Calu3 (cell line): Measurements from ENCODE around the gene SNRNP25. TPM values are rescaled to one million over a fixed set of nuclear protein-coding genes. Genes with fewer than 3 reads are reported as not detected.

Source experiments
- BruUV-seq: library from RNA; stranded (reverse); fragments of 400-500 nt; replicated peaks from 2 replicates; lab custom pipeline; 2021; lab: Mats Ljungman, UMichigan
- CTCF ChIA-PET: fragments of 300-600 bp; sonication (Branson Sonifier 250); formaldehyde crosslinking; loops from one replicate; lab custom pipeline; 2022; ENCODE audit warnings: antibody characterized with exemption; lab: Charles Lee
- DNase-seq: peaks from one replicate; pipeline ENCODE4 v3.0.0; 2022
- H3K27ac Mint-ChIP-seq: one replicate; pipeline ENCODE4 v1.8.0; 2022; ENCODE audit warnings: mixed read lengths; ENCODE audit not compliant: unreplicated experiment
- H3K27me3 Mint-ChIP-seq: one replicate; pipeline ENCODE4 v1.8.0; 2022; ENCODE audit warnings: mixed read lengths; ENCODE audit not compliant: unreplicated experiment
- H3K36me3 Mint-ChIP-seq: one replicate; pipeline ENCODE4 v1.8.0; 2022; ENCODE audit warnings: mild to moderate bottlenecking, moderate library complexity, mixed read lengths; ENCODE audit not compliant: insufficient read depth, unreplicated experiment
- H3K4me1 Mint-ChIP-seq: one replicate; pipeline ENCODE4 v1.8.0; 2022; ENCODE audit warnings: mild to moderate bottlenecking, low read depth, mixed read lengths; ENCODE audit not compliant: unreplicated experiment
- H3K4me3 Mint-ChIP-seq: one replicate; pipeline ENCODE4 v1.8.0; 2022; ENCODE audit warnings: mild to moderate bottlenecking, low read depth, moderate library complexity, mixed read lengths; ENCODE audit not compliant: unreplicated experiment
- H3K9me3 Mint-ChIP-seq: one replicate; pipeline ENCODE4 v1.8.0; 2022; ENCODE audit warnings: low read depth, mixed read lengths; ENCODE audit not compliant: unreplicated experiment
- CTCF ChIP-seq: fragments of 200-600 bp; IDR thresholded peaks from one replicate; pipeline ENCODE4 v1.8.0; 2022; ENCODE audit warnings: antibody characterized with exemption; ENCODE audit not compliant: unreplicated experiment
- intact Hi-C: fragments of 100-400 bp; cut with micrococcal nuclease; formaldehyde crosslinking; loops from one replicate; pipeline ENCODE4 v1.10.0; 2022; ENCODE audit not compliant: unreplicated experiment
- total RNA-seq: library from RNA; stranded (reverse); gene quantifications from 2 replicates; pipeline ENCODE4 v1.2.3, GENCODE V29; 2022

SNRNP25 gene
- total RNA-seq, 1 experiment from 2014 or later: 38.7 TPM

- CTCF ChIA-PET: no interaction called here
- Mint-ChIP-seq H3K9me3 (no peaks in the 10 kb centered on the region), H3K4me3 (no peak overlapping the region), H3K27me3 (no peaks in the 10 kb centered on the region), H3K27ac (no peak overlapping the region), H3K4me1 (peaks cover 13% of the 10 kb centered on the region), H3K36me3 (peaks cover 66% of the 10 kb centered on the region)
- no peak for DNase-seq
- intact Hi-C loops: no loop called here
- no TSS peak for BruUV-seq
- no peak for TF ChIP-seq CTCF
These were observed 35.0 kb downstream of the SNRNP25 start for GRCh38 chr16:88613-89012.

GRCh38 chr16:89391-90302 is 36.0 kb downstream of the SNRNP25 start:
- TF ChIP-seq CTCF: no peak
- DNase-seq: no peak
- Mint-ChIP-seq H3K27me3 (no peaks in the 10 kb centered on the region), H3K27ac (no peak overlapping the region), H3K36me3 (peaks cover 58% of the 10 kb centered on the region), H3K4me1 (peaks cover 3% of the 10 kb centered on the region), H3K4me3 (no peak overlapping the region), H3K9me3 (no peaks in the 10 kb centered on the region)
- BruUV-seq: no TSS peak
- intact Hi-C loops: no loop called here
- CTCF ChIA-PET: interaction anchor here (1.4 kb wide), 1 partner anchor 17 kb away, joined by 3 read pairs; no protein-coding TSS in a partner anchor

GRCh38 chr16:91484-91883 is 37.9 kb downstream of the SNRNP25 start:
- intact Hi-C loops: no loop called here
- Mint-ChIP-seq H3K36me3 (peaks cover 52% of the 10 kb centered on the region), H3K27ac (no peak overlapping the region), H3K9me3 (no peaks in the 10 kb centered on the region), H3K27me3 (no peaks in the 10 kb centered on the region), H3K4me3 (no peak overlapping the region), H3K4me1 (no peaks in the 10 kb centered on the region)
- CTCF ChIA-PET: interaction anchor here (0.6 to 1.4 kb wide), 2 partner anchors 16 to 30 kb away, joined by 3 to 4 read pairs; no protein-coding TSS in a partner anchor
- no peak for DNase-seq
- TF ChIP-seq CTCF: no peak
- BruUV-seq: no TSS peak

GRCh38 chr16:92431-93339 is 39.1 kb downstream of the SNRNP25 start:
- intact Hi-C loops: no loop called here
- no peak for TF ChIP-seq CTCF
- CTCF ChIA-PET: interaction anchor here (1.0 to 1.9 kb wide), 2 partner anchors 22 to 27 kb away, joined by 3 to 10 read pairs; no protein-coding TSS in a partner anchor

More at GRCh38 chr16:92431-93339, 39.1 kb downstream of the SNRNP25 start:
- Mint-ChIP-seq H3K27me3 (no peaks in the 10 kb centered on the region), H3K4me3 (no peak overlapping the region), H3K27ac (no peak overlapping the region), H3K36me3 (peaks cover 56% of the 10 kb centered on the region), H3K9me3 (no peaks in the 10 kb centered on the region), H3K4me1 (no peaks in the 10 kb centered on the region)
- DNase-seq: no peak
- BruUV-seq: no TSS peak
